Measurements from ENCODE around the gene PCBD2. TPM values are rescaled to one million over a fixed set of nuclear protein-coding genes. Genes with fewer than 3 reads are reported as not detected.

The PCBD2 gene
- total RNA-seq, 1 experiment from 2014 or later = 10.9 TPM

- ChIA-PET POLR2A (no interaction called here), RAD21 (ENCODE audit: low non-redundant PET in 1 of 2, low total read pairs in 2 of 2, uncharacterized antibody in 2 of 2, unreplicated experiment in 2 of 2) (no interaction called here), CTCF (no interaction called here)
- Histone ChIP-seq H4K20me1 (ENCODE audit: insufficient read depth) (no peaks in the 10 kb centered on the region; the same call in 1 of the 2 replicates), H3K27ac (ENCODE audit: low read depth, low read length) (no peak overlapping the region), H2AFZ (ENCODE audit: low read depth, low read length, poor library complexity, severe bottlenecking) (no peak overlapping the region), H3K27me3 (ENCODE audit: insufficient read depth, low read length) (no peaks in the 10 kb centered on the region), H3K9me3 (ENCODE audit: control insufficient read depth in 1 of 2, insufficient read depth in 1 of 2, low read depth in 1 of 2, low read length in 2 of 2) (no peaks in the 10 kb centered on the region), H3K9ac (ENCODE audit: low read length) (no peak overlapping the region), H3K4me3 (replicated peaks in 1 of 2; ENCODE audit: low read depth in 1 of 2, low read length in 2 of 2) (no peak overlapping the region), H3K4me1 (ENCODE audit: control insufficient read depth in 1 of 2, insufficient read depth in 2 of 2, low read length in 2 of 2) (no peaks in the 10 kb centered on the region), H3K79me2 (ENCODE audit: insufficient read depth, low read length) (no peaks in the 10 kb centered on the region), H3K9me2 (ENCODE audit: insufficient read depth) (no peaks in the 10 kb centered on the region), H3K4me2 (ENCODE audit: low read length) (no peak overlapping the region), H3K36me3 (ENCODE audit: control insufficient read depth in 1 of 2, insufficient read depth in 2 of 2, low read length in 2 of 2) (no peaks in the 10 kb centered on the region)
- no TSS peak for BruUV-seq (replicated peaks)
- ATAC-seq (no peak), DNase-seq (ENCODE audit: low read depth, low spot score) (no peak)
- no peak for TF ChIP-seq CTCF (IDR thresholded peaks at IDR 0.05 in 2 of 3, conservative IDR thresholded peaks at IDR 0.05 in 1 of 3; ENCODE audit: borderline replicate concordance in 1 of 3, insufficient read depth in 1 of 3, low read depth in 2 of 3, low read length in 2 of 3)
- no peak for TF ChIP-seq MAX (IDR thresholded peaks at IDR 0.05)
- no peak for TF ChIP-seq ELF1 (IDR thresholded peaks at IDR 0.05; ENCODE audit: borderline replicate concordance, low read depth)
- TF ChIP-seq ZFX (IDR thresholded peaks at IDR 0.05) = no peak
- no peak for TF ChIP-seq POLR2A (IDR thresholded peaks at IDR 0.05; ENCODE audit: borderline replicate concordance, extremely low read depth, insufficient read depth, insufficient read length)
- no peak for TF ChIP-seq EGR1 (IDR thresholded peaks at IDR 0.05; ENCODE audit: low read depth)
- no peak for TF ChIP-seq EZH2phosphoT487 (IDR thresholded peaks at IDR 0.05; ENCODE audit: borderline replicate concordance)
- no peak for TF ChIP-seq CEBPB (IDR thresholded peaks at IDR 0.05; ENCODE audit: low read depth)
- TF ChIP-seq JUND (IDR thresholded peaks at IDR 0.05) = no peak
- TF ChIP-seq CBX3 (IDR thresholded peaks at IDR 0.05; ENCODE audit: low read depth) = no peak
- no peak for TF ChIP-seq ATF3 (IDR thresholded peaks at IDR 0.05)
- intact Hi-C loops (cut with micrococcal nuclease) = no loop called here
Measured at GRCh38 chr5:134944630-134945029, 39.7 kb downstream of the PCBD2 start.

Data from HCT116 (cell line).